Liver (tissue), 9 donors: ENCODE data around the gene PAIP1. TPM values are rescaled to one million over a fixed set of nuclear protein-coding genes. Genes with fewer than 3 reads are reported as not detected.

Source experiments
- DNase-seq: peaks from one replicate; pipeline ENCODE4 v3.0.0-alpha.2; 2017; ENCODE audit warnings: low spot score
- H3K27ac ChIP-seq, 2 donors: one replicate each; pipeline ENCODE4 v1.7.0; 2013; ENCODE audit warnings: inconsistent platforms in 2 of 2, low read length in 2 of 2, control low read depth in 1 of 2, low read depth in 1 of 2, mild to moderate bottlenecking in 1 of 2
- H3K27me3 ChIP-seq, 4 donors: one replicate each; pipeline versions ENCODE4 v1.6.1 to v1.7.0; 2013; ENCODE audit warnings: low read length in 3 of 4, inconsistent platforms in 1 of 4, mild to moderate bottlenecking in 1 of 4, moderate library complexity in 1 of 4; ENCODE audit not compliant: control insufficient read depth in 4 of 4, insufficient read depth in 4 of 4
- H3K36me3 ChIP-seq, 4 donors: one replicate each; pipeline versions ENCODE4 v1.6.1 to v1.7.0; 2013; ENCODE audit warnings: low read length in 3 of 4, mild to moderate bottlenecking in 3 of 4, low read depth in 1 of 4, moderate library complexity in 1 of 4; ENCODE audit not compliant: control insufficient read depth in 4 of 4, insufficient read depth in 3 of 4
- H3K4me1 ChIP-seq, 4 donors: one replicate each; pipeline versions ENCODE4 v1.6.1 to v1.7.0; 2013; ENCODE audit warnings: low read length in 3 of 4, mild to moderate bottlenecking in 3 of 4, moderate library complexity in 1 of 4; ENCODE audit not compliant: control insufficient read depth in 4 of 4, insufficient read depth in 4 of 4
- H3K4me3 ChIP-seq, 3 donors: one replicate each; pipeline versions ENCODE4 v1.6.1 to v1.7.0; 2013; ENCODE audit warnings: low read length in 3 of 3, control low read depth in 1 of 3, low read depth in 1 of 3, mild to moderate bottlenecking in 1 of 3
- H3K9ac ChIP-seq, 2 donors: one replicate each; pipeline ENCODE4 v1.7.0; 2013; ENCODE audit warnings: low read length in 2 of 2, mild to moderate bottlenecking in 2 of 2, moderate library complexity in 2 of 2, control low read depth in 1 of 2, low read depth in 1 of 2
- H3K9me3 ChIP-seq, 4 donors: one replicate each; pipeline versions ENCODE4 v1.6.1 to v1.7.0; 2013; ENCODE audit warnings: low read length in 3 of 4; ENCODE audit not compliant: control insufficient read depth in 4 of 4
- EGR1 ChIP-seq, 2 donors: IDR thresholded peaks; 2 replicates each; pipeline ENCODE4 v1.6.1; 2016 to 2018; ENCODE audit warnings: antibody characterized with exemption in 2 of 2, low read depth in 2 of 2
- FOXA1 ChIP-seq: IDR thresholded peaks from 2 replicates; pipeline ENCODE4 v1.6.1; 2016; ENCODE audit warnings: antibody characterized with exemption
- FOXA2 ChIP-seq: IDR thresholded peaks from 2 replicates; pipeline ENCODE4 v1.6.1; 2016; ENCODE audit warnings: antibody characterized with exemption
- HNF4A ChIP-seq, 2 donors: conservative IDR thresholded peaks; 2 replicates each; pipeline ENCODE4 v1.6.1; 2016; ENCODE audit warnings: antibody characterized with exemption in 2 of 2, mild to moderate bottlenecking in 2 of 2
- JUND ChIP-seq, 2 donors: IDR thresholded peaks; 2 replicates each; pipeline ENCODE4 v1.6.1; 2016; ENCODE audit warnings: antibody characterized with exemption in 2 of 2
- NR2F2 ChIP-seq: IDR thresholded peaks from 2 replicates; pipeline ENCODE4 v1.6.1; 2016; ENCODE audit warnings: antibody characterized with exemption
- RAD21 ChIP-seq, 2 donors: IDR thresholded peaks; 2 replicates each; pipeline ENCODE4 v1.6.1; 2016; ENCODE audit warnings: antibody characterized with exemption in 2 of 2, mild to moderate bottlenecking in 2 of 2
- RXRA ChIP-seq, 2 donors: IDR thresholded peaks; 2 replicates each; pipeline ENCODE4 v1.6.1; 2017 to 2018; ENCODE audit warnings: antibody characterized with exemption in 2 of 2, mild to moderate bottlenecking in 1 of 2
- SP1 ChIP-seq: IDR thresholded peaks from 2 replicates; pipeline ENCODE4 v1.6.1; 2018; ENCODE audit warnings: antibody characterized with exemption, mild to moderate bottlenecking
- TAF1 ChIP-seq: conservative IDR thresholded peaks from 2 replicates; pipeline ENCODE4 v1.6.1; 2016; ENCODE audit warnings: antibody characterized with exemption, mild to moderate bottlenecking
- WGBS: extraction: QIAGEN DNeasy Blood & Tissue Kit; methylation state at CpG from one replicate; pipeline ENCODE4 v1.1.7; 2013; 5-methylcytosine and 5-hydroxymethylcytosine counted together
- polyA plus RNA-seq, 2 donors: library from polyadenylated mRNA; stranded (reverse) in 1 of 2; unstranded in 1 of 2; fragments of 200-250 nt in 1 of 2; fragments of >200 nt in 1 of 2; fragmentation: Nextera tagmentation in 1 of 2; extraction: Ambion mirVana in 1 of 2; gene quantifications; one replicate each; pipeline versions ENCODE4 v1.2.1 to v1.2.3, GENCODE V29; 2013 to 2015
- total RNA-seq, 2 donors: library from RNA; depleted of rRNA; stranded (reverse); fragments of >200 nt; gene quantifications; one replicate each; pipeline ENCODE4 v1.2.3, GENCODE V29; 2014
- TF ChIP-seq, protein P1 (sequence below): IDR thresholded peaks from 2 replicates; pipeline ENCODE4 v1.6.1; 2016; ENCODE audit warnings: antibody characterized with exemption
- TF ChIP-seq, protein P2 (sequence below): IDR thresholded peaks from 2 replicates; pipeline ENCODE4 v1.6.1; 2016; ENCODE audit warnings: antibody characterized with exemption, mild to moderate bottlenecking
- TF ChIP-seq, protein P3 (sequence below): IDR thresholded peaks from 2 replicates; pipeline ENCODE4 v1.6.1; 2016; ENCODE audit warnings: antibody characterized with exemption
- donor health status: healthy.
- donor health status: healthy.
- donor health status: healthy.
- donor health status: healthy.
- donor health status: healthy.

The PAIP1 gene
- total and polyA plus RNA-seq, 4 donors = 27.0 to 50.8 (median 44.2) TPM

DNA sequence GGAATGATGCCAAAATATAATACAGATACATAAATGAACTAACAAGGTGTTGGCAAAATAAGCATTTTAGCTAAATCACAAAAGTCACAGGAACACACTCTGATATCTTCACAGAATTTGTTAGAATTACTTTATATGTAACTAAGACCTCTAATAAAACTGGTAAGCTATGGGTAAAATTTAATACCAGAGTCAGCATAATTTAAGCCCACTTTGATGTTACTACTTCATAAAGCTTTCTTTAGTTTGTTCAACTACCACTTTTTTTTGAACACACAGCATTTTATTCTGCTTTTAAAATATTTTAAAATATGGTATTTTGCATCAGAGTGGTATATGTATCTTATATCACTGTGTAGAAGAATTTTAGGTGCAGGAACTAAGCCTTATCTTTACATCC, 19.9 kb downstream of the PAIP1 start:
- H3K27ac ChIP-seq = no peak overlapping the region
- H3K9ac ChIP-seq = no peak overlapping the region
- no peaks in the 10 kb centered on the region for H3K9me3 ChIP-seq
- no peaks in the 10 kb centered on the region for H3K27me3 ChIP-seq
- peaks cover 0 to 71% (median 50%) of the 10 kb centered on the region in 4 donors for H3K36me3 ChIP-seq
- H3K4me1 ChIP-seq = no peaks in the 10 kb centered on the region
- H3K4me3 ChIP-seq = no peak overlapping the region
- no peak for TF ChIP-seq NR2F2
- no peak for DNase-seq

DNA sequence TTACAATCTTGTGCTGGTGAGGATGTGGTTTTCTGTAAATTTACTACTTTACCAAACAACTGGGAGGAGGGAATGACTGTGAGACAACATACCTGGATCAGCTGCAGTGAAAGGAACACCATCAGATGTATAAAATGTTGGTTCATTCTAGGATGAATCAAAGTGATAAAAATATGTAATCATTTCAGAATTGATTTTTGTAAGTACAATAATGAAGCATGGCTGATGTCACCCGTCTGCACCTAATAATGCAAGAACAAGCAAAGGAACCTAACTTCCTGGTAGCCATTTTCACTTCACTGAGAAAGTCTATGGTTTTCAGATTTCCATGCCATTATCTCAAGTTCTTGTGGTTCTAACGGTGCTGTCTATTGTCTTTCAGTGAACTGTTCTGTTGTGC, 23.2 kb downstream of the PAIP1 start:
- H3K9ac ChIP-seq = no peak overlapping the region
- no peak for DNase-seq
- H3K4me3 ChIP-seq = no peak overlapping the region
- 81% methylated on average over 2 of the region's 2 CpGs for WGBS
- peaks cover 2 to 68% (median 63%) of the 10 kb centered on the region in 4 donors for H3K36me3 ChIP-seq
- no peaks in the 10 kb centered on the region for H3K27me3 ChIP-seq
- H3K27ac ChIP-seq = no peak overlapping the region
- TF ChIP-seq RAD21 (IDR thresholded peaks at IDR 0.05) = no peak
- no peak for TF ChIP-seq RXRA (IDR thresholded peaks at IDR 0.05)
- TF ChIP-seq FOXA1 = no peak
- TF ChIP-seq TAF1 = no peak
- H3K4me1 ChIP-seq = no peaks in the 10 kb centered on the region
- H3K9me3 ChIP-seq = no peaks in the 10 kb centered on the region

DNA sequence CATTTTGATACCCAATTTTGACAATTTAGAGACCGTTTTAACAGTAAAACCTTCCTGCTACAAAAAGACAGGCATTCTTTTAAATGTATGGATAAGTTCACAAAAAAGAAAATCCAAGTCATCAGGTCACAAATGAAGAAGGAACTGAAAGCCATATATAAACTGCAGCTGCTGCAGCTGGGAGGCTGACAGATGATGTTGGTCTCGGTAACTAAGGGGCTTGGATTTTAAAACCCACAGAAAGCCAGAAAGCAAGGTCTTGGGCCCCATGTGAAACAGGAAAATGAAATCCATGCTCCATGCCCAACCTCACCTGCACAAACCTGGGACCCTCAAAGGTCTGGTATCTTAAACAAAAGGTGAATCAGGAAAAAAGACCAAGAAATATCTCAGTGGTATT, 26.2 kb downstream of the PAIP1 start:
- no peak for DNase-seq
- H3K27me3 ChIP-seq = no peaks in the 10 kb centered on the region
- no peak overlapping the region for H3K9ac ChIP-seq
- WGBS = 96% methylated on average over 2 of the region's 2 CpGs
- H3K36me3 ChIP-seq = peaks cover 2 to 67% (median 60%) of the 10 kb centered on the region in 4 donors
- TF ChIP-seq EGR1 (IDR thresholded peaks at IDR 0.05; ENCODE audit: low read depth in 2 of 2) = no peak
- TF ChIP-seq, protein P1, sequence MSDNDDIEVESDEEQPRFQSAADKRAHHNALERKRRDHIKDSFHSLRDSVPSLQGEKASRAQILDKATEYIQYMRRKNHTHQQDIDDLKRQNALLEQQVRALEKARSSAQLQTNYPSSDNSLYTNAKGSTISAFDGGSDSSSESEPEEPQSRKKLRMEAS = no peak
- no peak for TF ChIP-seq TAF1
- no peak for TF ChIP-seq RXRA (IDR thresholded peaks at IDR 0.05)
- no peak for TF ChIP-seq JUND (IDR thresholded peaks at IDR 0.05)
- no peak for TF ChIP-seq HNF4A (conservative IDR thresholded peaks at IDR 0.05)
- TF ChIP-seq, protein P2, sequence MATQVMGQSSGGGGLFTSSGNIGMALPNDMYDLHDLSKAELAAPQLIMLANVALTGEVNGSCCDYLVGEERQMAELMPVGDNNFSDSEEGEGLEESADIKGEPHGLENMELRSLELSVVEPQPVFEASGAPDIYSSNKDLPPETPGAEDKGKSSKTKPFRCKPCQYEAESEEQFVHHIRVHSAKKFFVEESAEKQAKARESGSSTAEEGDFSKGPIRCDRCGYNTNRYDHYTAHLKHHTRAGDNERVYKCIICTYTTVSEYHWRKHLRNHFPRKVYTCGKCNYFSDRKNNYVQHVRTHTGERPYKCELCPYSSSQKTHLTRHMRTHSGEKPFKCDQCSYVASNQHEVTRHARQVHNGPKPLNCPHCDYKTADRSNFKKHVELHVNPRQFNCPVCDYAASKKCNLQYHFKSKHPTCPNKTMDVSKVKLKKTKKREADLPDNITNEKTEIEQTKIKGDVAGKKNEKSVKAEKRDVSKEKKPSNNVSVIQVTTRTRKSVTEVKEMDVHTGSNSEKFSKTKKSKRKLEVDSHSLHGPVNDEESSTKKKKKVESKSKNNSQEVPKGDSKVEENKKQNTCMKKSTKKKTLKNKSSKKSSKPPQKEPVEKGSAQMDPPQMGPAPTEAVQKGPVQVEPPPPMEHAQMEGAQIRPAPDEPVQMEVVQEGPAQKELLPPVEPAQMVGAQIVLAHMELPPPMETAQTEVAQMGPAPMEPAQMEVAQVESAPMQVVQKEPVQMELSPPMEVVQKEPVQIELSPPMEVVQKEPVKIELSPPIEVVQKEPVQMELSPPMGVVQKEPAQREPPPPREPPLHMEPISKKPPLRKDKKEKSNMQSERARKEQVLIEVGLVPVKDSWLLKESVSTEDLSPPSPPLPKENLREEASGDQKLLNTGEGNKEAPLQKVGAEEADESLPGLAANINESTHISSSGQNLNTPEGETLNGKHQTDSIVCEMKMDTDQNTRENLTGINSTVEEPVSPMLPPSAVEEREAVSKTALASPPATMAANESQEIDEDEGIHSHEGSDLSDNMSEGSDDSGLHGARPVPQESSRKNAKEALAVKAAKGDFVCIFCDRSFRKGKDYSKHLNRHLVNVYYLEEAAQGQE = no peak
- no peak for TF ChIP-seq SP1
- TF ChIP-seq, protein P3, sequence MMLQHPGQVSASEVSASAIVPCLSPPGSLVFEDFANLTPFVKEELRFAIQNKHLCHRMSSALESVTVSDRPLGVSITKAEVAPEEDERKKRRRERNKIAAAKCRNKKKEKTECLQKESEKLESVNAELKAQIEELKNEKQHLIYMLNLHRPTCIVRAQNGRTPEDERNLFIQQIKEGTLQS = no peak
- TF ChIP-seq NR2F2 = no peak
- no peak for TF ChIP-seq FOXA2
- no peaks in the 10 kb centered on the region for H3K4me1 ChIP-seq
- H3K9me3 ChIP-seq = no peaks in the 10 kb centered on the region
- H3K4me3 ChIP-seq = no peak overlapping the region
- H3K27ac ChIP-seq = no peak overlapping the region
